Activated gamma-delta T cell treated with Interleukin-2 at 50 U/mL for 16 hours (primary cell): ENCODE data around the gene ZMYND15.

Source experiments
- DNase-seq: peaks from one replicate; pipeline ENCODE4 v3.0.0-alpha.2; 2020

The ZMYND15 gene

GRCh38 chr17:4743898-4744297 is 4.3 kb downstream of the ZMYND15 start:
- no peak for DNase-seq

DNA sequence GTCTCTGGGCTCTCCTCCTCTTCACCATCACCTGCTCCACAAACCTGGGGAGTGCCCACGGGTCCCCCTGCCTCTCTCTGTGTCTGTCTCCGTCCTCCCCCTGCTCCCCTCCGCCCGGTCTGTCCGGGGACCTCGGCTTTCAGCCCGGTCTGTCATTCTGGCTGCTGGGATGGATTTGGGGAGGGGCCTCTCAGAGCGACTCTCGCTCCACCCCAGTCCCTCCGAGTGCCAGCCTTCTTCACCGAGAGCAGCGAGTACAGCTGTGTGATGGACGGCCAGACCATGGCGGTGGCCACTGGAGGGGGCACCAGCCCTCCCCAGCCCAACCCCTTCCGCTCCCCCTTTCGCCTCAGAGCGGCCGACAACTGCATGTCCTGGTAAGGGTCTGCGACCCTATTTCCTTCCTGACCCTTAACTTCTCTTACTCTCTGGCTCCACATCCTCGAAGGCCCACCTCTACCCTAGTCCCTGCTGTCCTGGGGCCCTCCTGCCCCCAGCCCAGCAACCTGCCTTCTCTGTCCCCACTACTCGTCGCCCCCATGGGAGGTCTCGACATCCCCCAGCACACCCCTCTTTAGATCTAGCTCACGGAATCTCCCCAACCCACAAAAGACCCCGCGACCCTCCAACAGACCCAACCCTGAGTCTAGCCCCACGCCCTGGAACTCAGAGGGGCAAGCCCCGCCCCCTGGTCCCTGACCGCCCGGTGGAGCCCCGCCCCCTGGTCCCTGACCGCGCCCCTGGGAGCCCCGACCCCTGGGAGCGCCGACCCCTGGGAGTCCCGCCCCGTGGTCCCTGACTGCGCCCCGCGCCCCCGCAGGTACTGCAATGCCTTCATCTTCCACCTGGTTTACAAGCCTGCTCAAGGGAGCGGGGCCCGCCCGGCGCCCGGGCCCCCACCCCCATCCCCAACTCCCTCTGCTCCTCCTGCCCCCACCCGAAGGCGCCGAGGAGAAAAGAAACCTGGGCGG is 5.7 kb downstream of the ZMYND15 start:
- DNase-seq = no peak

GRCh38 chr17:4747847-4748246 is 8.2 kb downstream of the ZMYND15 start:
- peak; percentile 21 for DNase-seq

DNA sequence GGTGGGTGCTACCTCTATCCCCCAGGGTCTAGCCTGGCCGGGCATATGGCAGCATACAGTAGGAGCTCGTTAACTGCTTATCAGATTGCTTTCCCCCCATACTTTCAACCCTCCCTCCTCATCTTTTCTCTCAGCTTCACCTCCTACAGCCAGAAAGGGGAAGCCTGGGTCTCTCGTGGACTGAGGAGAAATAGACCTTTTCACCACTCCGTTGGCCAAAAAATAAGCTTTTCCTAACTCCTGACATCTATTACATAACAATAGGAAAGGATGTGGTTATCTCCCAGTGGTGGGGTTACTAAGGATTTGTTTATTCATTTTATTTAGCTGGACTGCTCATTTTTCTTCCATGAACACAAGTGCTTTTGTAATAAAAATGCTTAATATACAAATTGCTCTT is 9.1 kb downstream of the ZMYND15 start:
- no peak for DNase-seq

DNA sequence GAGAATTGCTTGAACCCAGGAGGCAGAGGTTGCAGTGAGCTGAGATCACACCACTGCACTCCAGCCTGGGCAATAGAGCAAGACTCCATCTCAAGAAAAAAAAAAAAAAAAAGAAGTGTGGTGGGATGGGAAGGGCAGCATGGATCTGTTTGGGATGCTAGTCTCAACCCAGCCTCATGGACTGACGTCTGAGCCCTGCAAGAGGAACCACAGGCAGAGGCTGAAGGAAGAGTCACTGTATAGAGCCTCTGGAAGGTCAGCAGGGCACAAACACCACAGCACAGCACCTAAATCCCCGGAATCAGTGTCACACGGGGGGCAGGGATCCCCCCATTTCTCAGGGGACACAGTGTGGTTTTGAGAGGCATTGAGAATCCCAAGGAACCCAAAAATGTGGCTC is 11.0 kb downstream of the ZMYND15 start:
- no peak for DNase-seq

- no peak for DNase-seq
These were observed 12.3 kb downstream of the ZMYND15 start for GRCh38 chr17:4751932-4752331.

- DNase-seq = no peak
These were observed 13.8 kb downstream of the ZMYND15 start for GRCh38 chr17:4753392-4753791.

GRCh38 chr17:4759776-4760236 is 20.2 kb downstream of the ZMYND15 start:
- no peak for DNase-seq

DNA sequence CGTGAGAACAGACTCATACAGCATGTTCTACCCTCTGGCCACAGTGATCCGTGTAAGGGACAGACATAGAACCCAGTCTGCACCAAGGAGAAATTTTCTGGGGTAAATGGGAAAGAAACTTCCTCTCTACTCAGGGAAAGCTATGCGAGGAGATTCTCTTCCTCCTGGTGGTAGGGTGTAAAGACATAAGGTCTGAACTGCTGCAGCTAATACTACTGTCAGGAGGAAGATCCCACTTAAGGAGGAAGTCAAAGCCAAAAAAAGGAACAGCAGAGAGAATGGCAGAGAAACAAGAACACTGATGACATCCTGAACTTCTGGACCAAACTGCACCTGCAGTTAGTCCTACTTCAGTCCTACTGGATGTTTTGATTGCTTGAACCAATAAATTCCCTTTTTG is 25.0 kb downstream of the ZMYND15 start:
- DNase-seq = no peak

DNA sequence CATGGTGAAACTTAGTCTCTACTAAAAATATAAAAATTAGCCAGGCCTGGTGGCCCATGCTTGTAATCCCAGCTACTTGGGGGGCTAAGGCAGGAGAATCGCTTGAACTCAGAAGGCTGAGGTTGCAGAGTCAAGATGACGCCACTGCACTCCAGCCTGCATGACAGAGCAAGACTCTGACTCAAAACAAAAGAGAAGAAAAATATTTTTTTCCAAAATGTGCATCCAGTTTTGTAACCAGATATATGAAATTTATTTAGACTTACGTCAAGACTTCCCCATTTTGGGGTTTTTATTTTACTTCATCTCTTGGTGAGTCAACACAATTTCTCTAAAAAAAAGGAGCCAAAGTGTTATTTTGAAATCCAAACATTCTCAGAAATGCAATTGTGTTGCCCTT is 26.6 kb downstream of the ZMYND15 start:
- DNase-seq = no peak

GRCh38 chr17:4766723-4767122 is 27.1 kb downstream of the ZMYND15 start:
- DNase-seq = no peak

- DNase-seq = no peak
These were observed 28.7 kb downstream of the ZMYND15 start for GRCh38 chr17:4768298-4768697.

DNA sequence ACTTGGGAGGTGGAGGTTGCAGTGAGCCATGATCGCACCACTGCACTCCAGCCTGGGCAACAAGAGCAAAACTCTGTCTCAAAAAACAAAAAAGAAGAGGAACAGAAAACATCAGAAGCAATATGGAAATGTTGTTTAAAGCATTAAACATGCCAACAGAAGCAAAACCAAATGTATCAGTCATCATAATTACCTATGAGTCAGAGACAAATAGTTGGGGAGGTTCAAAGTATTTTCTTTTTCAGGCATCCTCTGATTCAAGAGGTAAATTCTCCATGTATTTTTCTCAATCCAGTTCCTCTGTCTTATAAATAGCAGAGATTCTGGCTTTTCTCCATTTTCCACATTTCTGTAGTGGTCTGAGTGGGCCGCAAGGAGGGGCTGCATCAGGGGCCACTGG is 30.0 kb downstream of the ZMYND15 start:
- no peak for DNase-seq

- DNase-seq = no peak
These were observed 32.0 kb downstream of the ZMYND15 start, which contains the start of gene TM4SF5 for GRCh38 chr17:4771519-4772234. Gene TM4SF5, plus strand, starts transcription at chr17:4771886. Its CDS starts 37 bp downstream, at chr17:4771923.

DNA sequence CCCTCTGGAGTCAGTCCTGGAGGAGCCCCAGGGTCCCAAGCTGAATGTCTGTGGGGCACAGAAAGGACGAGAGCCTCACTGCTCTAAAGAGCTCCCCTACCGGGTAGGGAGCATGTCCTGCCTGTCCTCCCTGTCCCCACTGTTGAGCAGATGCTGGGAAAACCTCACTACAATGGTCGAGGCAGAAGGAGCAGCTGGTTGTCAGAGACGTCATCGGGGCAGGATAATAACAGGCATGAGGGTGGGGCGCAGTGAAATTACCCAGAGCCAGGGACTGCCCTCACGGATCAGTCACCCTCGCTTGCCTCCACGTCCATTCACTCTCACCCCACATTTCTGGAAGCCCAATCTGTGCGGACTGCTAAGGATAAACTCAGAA is 32.6 kb downstream of the ZMYND15 start:
- no peak for DNase-seq

DNA sequence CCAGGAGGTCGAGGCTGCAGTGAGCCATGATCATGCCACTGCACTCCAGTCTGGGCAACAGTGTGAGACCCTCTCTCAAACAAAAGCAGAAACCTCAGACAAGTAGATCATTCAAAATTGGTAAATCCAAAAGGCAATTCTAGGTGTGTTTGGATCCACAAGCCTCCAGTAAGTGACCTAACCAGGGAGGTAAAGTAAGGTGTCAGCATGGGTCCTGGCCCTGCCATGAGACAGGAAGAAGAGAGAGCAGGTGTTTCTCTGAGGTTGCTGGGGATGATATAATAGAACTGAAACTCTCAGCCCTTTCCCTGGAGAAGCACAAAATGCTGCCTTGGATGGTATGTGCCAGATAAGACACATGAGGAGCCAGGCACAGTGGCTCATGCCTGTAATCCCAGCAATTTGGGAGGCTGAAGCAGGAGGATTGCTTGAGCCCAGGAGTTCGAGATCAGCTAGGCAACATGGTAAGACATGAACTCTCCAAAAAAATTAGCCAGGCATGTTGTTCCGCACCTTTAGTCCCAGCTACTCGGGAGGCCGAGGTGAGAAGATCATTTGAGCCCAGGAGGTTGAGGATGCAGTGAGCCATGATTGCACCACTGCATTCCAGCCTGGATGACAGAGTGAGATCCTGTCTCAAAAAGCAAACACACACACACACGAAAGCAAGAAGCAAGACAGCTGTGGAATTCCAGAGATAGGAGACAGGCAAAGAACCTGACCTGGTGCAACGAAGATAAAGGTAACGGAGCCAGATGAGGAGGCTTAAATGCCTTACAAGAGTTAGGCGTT is 38.5 kb downstream of the ZMYND15 start:
- DNase-seq = no peak

DNA sequence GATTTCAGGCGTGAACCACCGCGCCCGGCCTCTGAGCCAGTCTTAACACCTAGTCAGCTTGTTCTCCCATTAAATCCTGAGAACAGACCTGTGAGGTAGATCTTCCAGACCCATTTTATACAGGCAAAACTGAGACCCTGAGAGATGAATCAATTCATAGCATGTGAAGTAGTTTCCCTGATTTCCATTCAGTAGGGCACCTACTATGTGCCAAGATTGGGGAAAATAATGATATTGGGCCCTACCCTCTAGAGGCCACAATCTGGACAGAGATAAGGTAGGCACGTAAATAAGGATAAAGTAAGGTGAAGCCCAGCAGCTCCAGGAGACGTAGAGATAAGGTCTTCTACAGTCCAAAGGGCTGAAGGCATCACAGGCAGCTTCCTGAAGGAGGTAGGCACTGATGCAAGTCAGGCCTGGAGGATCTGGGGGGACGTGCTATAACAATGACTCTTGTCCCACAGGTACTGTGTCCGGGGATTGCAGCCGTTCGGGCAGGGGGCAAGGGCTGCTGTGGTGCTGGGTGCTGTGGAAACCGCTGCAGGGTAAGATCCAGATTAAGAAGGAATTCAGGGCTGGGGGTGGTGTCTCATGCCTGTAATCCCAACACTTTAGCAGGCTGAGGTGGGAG is 40.8 kb downstream of the ZMYND15 start:
- DNase-seq = no peak

DNA sequence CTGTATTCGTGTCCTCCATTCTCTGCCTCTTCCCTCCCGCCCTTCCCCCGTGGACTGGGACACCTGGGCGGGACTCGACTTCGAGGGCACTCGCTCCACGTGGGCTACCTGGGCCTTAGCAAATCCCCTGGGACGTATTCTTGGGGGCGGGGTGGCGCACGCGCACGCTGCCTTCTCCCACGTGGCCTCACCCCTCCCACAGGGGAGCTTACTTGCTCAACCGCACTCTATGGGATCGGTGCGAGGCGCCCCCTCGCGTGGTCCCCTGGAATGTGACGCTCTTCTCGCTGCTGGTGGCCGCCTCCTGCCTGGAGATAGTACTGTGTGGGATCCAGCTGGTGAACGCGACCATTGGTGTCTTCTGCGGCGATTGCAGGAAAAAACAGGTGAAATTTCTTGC is 43.0 kb downstream of the ZMYND15 start:
- no peak for DNase-seq

- no peak for DNase-seq
These were observed 45.9 kb downstream of the ZMYND15 start for GRCh38 chr17:4785311-4786105.

DNA sequence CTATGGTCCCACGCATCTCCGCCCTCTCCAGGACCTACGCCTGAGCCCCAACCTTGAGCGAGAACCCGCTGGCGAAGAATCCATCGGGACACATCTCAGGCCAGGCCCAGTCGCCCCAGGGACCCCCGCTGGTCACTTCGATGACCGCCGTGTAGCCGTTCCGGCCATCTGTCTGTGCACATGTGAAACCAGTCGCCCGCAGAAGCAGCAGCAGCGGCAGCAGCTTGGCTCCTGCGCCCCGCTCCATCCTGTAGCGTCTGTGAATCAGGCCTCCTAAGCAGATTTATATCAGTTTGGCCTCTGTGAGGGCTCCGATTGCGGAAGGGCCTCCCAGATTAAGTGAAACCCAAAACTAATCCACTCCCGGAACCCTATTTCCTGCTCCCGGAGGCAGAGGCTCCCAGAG is 46.5 kb downstream of the ZMYND15 start, which contains the start of gene VMO1:
Gene VMO1 (minus strand): TSS at position 259 of the 406 bp plus-strand sequence. CDS start 12 bp downstream, at position 247.
- DNase-seq = no peak

DNA sequence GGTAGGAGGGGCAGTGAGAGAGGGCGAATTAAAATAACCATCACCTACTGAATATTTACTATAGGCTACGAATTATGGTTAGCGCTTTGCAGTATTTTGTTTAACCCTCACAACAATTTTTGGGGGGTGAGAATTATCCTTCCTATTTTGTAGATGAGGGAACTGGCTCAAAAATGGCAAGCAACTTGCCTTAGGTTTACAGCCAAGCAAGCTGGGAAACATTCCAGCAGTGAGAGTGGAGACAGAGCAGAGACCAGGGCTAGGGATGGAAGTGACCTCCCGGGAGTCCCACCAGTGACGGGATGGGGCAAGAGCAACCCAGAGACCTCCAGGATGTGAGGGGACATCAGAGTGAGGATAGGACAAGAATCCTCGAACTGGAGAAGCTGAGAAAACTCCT is 46.9 kb downstream of the ZMYND15 start:
- no peak for DNase-seq
